Measurements from ENCODE around the gene MIEN1. TPM values are rescaled to one million over a fixed set of nuclear protein-coding genes. Genes with fewer than 3 reads are reported as not detected.

The MIEN1 gene
- total RNA-seq, 4 donors from 2014 or later, result 42.8 to 81.9 (median 67.7) TPM

DNA sequence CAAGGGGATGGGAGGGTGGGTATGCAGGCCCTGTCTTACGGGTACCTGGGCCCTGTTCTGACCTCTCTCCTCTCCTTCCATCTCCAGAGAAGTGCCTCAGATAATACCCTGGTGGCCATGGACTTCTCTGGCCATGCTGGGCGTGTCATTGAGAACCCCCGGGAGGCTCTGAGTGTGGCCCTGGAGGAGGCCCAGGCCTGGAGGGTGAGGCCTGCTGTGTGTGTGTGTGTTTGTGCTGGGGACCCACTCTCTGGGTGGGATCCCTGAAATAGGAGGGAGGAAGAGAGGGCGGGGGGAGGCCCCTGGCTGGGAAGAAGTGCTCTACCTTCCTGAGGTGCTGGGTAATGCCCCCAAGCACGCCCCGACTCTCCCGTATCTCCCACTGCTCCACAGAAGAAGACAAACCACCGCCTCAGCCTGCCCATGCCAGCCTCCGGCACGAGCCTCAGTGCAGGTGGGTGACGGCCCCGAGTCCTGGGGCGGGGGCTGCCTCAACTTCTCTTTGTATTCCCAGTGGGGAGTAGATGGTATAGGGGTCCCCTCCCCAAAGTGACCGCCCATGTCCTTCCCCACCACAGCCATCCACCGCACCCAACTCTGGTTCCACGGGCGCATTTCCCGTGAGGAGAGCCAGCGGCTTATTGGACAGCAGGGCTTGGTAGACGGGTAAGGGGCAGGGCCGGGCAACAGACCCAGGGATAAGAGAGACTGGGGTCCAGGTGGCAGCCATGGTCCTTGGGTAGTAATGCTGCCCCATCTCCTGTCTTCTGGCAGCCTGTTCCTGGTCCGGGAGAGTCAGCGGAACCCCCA lies 15.2 kb upstream of the MIEN1 start:
- no peak for DNase-seq
- H3K27ac ChIP-seq, result no peak overlapping the region
- no peak overlapping the region for H3K4me3 ChIP-seq
- TF ChIP-seq POLR2A (IDR thresholded peaks at IDR 0.05), result no peak
- TF ChIP-seq, protein P1, sequence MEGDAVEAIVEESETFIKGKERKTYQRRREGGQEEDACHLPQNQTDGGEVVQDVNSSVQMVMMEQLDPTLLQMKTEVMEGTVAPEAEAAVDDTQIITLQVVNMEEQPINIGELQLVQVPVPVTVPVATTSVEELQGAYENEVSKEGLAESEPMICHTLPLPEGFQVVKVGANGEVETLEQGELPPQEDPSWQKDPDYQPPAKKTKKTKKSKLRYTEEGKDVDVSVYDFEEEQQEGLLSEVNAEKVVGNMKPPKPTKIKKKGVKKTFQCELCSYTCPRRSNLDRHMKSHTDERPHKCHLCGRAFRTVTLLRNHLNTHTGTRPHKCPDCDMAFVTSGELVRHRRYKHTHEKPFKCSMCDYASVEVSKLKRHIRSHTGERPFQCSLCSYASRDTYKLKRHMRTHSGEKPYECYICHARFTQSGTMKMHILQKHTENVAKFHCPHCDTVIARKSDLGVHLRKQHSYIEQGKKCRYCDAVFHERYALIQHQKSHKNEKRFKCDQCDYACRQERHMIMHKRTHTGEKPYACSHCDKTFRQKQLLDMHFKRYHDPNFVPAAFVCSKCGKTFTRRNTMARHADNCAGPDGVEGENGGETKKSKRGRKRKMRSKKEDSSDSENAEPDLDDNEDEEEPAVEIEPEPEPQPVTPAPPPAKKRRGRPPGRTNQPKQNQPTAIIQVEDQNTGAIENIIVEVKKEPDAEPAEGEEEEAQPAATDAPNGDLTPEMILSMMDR (IDR thresholded peaks at IDR 0.05 in 4 of 5, conservative IDR thresholded peaks at IDR 0.05 in 1 of 5), result no peak
- peaks cover 15 to 27% (median 16%) of the 10 kb centered on the region in 3 donors for H3K27me3 ChIP-seq
- no peak for ATAC-seq
- H3K4me1 ChIP-seq, result no peaks in the 10 kb centered on the region
- in situ Hi-C loops (cut with MboI; ENCODE audit: low sequenced_read_pairs in 4 of 4), result no loop called here
- no peaks in the 10 kb centered on the region for H3K9me3 ChIP-seq
- H3K36me3 ChIP-seq, result no peaks in the 10 kb centered on the region
- intact Hi-C loops (cut with DNase I; ENCODE audit: low total_unique reads), result no loop called here

DNA sequence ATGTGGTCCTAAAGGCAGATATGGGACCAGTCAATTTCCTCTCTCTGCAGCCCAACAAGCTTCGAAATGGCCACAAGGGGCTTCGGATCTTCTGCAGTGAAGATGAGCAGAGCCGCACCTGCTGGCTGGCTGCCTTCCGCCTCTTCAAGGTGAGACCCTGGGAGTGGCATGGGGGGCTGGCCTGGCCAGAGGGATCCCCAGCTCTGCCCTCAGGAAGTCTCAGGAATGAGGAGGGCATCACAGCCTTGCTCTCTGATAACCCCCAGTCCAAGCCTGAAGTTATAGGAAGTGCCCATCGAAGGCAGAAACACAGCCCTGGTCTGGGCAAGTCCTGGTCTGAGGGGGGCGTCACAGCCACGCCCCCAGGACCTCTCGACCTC lies 14.5 kb upstream of the MIEN1 start:
- in situ Hi-C loops (cut with MboI; ENCODE audit: low sequenced_read_pairs in 4 of 4) (no loop called here), intact Hi-C loops (cut with DNase I; ENCODE audit: low total_unique reads) (no loop called here)
- ATAC-seq (no peak), DNase-seq (no peak)
- no peak for TF ChIP-seq POLR2A (IDR thresholded peaks at IDR 0.05)
- TF ChIP-seq, protein P1 (IDR thresholded peaks at IDR 0.05 in 4 of 5, conservative IDR thresholded peaks at IDR 0.05 in 1 of 5), result no peak
- Histone ChIP-seq H3K9me3 (no peaks in the 10 kb centered on the region), H3K27ac (no peak overlapping the region), H3K4me3 (no peak overlapping the region), H3K4me1 (peaks cover 0 to 3% of the 10 kb centered on the region in 2 donors), H3K36me3 (no peaks in the 10 kb centered on the region), H3K27me3 (peaks cover 22 to 34% (median 23%) of the 10 kb centered on the region in 3 donors)

DNA sequence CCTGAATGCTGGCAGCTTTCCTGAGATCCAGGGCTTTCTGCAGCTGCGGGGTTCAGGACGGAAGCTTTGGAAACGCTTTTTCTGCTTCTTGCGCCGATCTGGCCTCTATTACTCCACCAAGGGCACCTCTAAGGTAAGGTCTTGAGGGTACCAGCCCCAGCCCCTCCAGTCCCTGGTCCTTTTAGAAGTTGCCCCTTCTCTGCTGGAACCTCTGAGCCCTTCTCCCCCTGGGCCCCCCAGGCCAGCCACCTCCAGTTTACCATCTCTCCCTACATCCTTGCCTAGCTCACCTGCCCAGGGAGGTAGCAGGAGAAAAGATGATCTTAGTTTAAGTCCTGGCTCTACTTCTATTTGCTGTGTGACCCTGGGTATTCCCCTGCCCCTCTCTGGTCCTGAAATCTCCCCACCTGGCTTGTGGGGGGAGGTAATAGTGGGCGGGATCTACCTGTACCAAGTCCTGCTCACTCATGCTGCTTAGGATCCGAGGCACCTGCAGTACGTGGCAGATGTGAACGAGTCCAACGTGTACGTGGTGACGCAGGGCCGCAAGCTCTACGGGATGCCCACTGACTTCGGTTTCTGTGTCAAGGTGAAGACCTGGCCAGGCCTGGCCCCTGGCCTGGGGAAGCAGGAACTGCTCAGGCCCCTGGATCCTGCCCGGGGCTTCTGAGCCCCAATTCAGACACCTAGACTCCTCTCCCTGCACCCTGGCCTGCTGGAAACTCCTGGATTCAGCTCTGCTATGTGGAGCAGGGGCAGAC lies 13.9 kb upstream of the MIEN1 start:
- Histone ChIP-seq H3K4me3 (no peak overlapping the region), H3K27me3 (peaks cover 28 to 40% (median 29%) of the 10 kb centered on the region in 3 donors), H3K27ac (no peak overlapping the region), H3K36me3 (no peaks in the 10 kb centered on the region), H3K4me1 (peaks cover 4 to 9% of the 10 kb centered on the region in 2 donors), H3K9me3 (no peaks in the 10 kb centered on the region)
- in situ Hi-C loops (cut with MboI; ENCODE audit: low sequenced_read_pairs in 4 of 4), result no loop called here
- intact Hi-C loops (cut with DNase I; ENCODE audit: low total_unique reads), result no loop called here
- no peak for TF ChIP-seq POLR2A (IDR thresholded peaks at IDR 0.05)
- TF ChIP-seq, protein P1 (IDR thresholded peaks at IDR 0.05 in 4 of 5, conservative IDR thresholded peaks at IDR 0.05 in 1 of 5), result no peak
- ATAC-seq (no peak), DNase-seq (no peak)

DNA sequence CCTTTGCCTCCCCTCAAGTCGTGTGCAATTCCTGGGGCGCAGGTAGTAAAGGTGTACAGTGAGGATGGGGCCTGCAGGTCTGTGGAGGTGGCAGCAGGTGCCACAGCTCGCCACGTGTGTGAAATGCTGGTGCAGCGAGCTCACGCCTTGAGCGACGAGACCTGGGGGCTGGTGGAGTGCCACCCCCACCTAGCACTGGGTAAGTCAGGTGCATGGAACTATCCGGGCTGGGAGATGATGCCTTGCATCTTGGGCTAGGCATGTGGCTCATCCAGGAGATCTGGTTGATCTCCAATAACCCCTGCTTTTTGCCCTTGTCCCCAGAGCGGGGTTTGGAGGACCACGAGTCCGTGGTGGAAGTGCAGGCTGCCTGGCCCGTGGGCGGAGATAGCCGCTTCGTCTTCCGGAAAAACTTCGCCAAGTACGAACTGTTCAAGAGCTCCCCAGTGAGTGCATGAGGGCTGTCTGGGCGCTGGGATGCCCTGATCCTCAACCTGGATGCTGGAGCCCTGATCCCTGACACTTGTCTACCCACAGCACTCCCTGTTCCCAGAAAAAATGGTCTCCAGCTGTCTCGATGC lies 12.6 kb upstream of the MIEN1 start:
- TF ChIP-seq POLR2A (IDR thresholded peaks at IDR 0.05), result no peak
- TF ChIP-seq, protein P1 (IDR thresholded peaks at IDR 0.05 in 4 of 5, conservative IDR thresholded peaks at IDR 0.05 in 1 of 5), result no peak
- no peak for ATAC-seq
- Histone ChIP-seq H3K4me3 (no peak overlapping the region), H3K36me3 (no peaks in the 10 kb centered on the region), H3K27ac (no peak overlapping the region), H3K4me1 (peaks cover 6 to 19% of the 10 kb centered on the region in 2 donors), H3K9me3 (no peaks in the 10 kb centered on the region), H3K27me3 (peaks cover 35 to 53% (median 42%) of the 10 kb centered on the region in 3 donors)
- in situ Hi-C loops (cut with MboI; ENCODE audit: low sequenced_read_pairs in 4 of 4) (no loop called here), intact Hi-C loops (cut with DNase I; ENCODE audit: low total_unique reads) (no loop called here)
- DNase-seq, result no peak
